HuH-7 (cell line): Measurements from ENCODE around the gene CCDC158.
"Not testable (repeated sequence)": the region's sequence is repeated elsewhere in the genome, so short reads cannot be mapped to it uniquely, and the experiment has no call there.

Experiments
- DNase-seq: peaks from one replicate; pipeline ENCODE4 v3.0.0; 2011; ENCODE audit warnings: low spot score

The CCDC158 gene

GRCh38 chr4:76420762-76421581 is at the start of gene CCDC158:
Gene CCDC158, minus strand, starts transcription at chr4:76421141. Its CDS starts 17,934 bp downstream, at chr4:76403207.
- no peak for DNase-seq

- no peak for DNase-seq
These were observed 49.6 kb upstream of the CCDC158 start for GRCh38 chr4:76470532-76470931.

- DNase-seq: no peak
These were observed 49.1 kb upstream of the CCDC158 start for GRCh38 chr4:76470064-76470463.

- DNase-seq: no peak
These were observed 42.6 kb upstream of the CCDC158 start for GRCh38 chr4:76463568-76463967.

GRCh38 chr4:76459291-76459723 is 38.4 kb upstream of the CCDC158 start:
- no peak for DNase-seq

- no peak for DNase-seq
These were observed 37.9 kb upstream of the CCDC158 start for GRCh38 chr4:76458825-76459224.

GRCh38 chr4:76458297-76458696 is 37.4 kb upstream of the CCDC158 start:
- DNase-seq: no peak

- DNase-seq: no peak
These were observed 36.9 kb upstream of the CCDC158 start for GRCh38 chr4:76457885-76458284.

GRCh38 chr4:76454073-76454472 is 33.1 kb upstream of the CCDC158 start:
- DNase-seq: not testable (repeated sequence)

- no peak for DNase-seq
These were observed 32.3 kb upstream of the CCDC158 start for GRCh38 chr4:76453232-76453631.

GRCh38 chr4:76449833-76450232 is 28.9 kb upstream of the CCDC158 start:
- DNase-seq: peak; percentile 20

- DNase-seq: no peak
These were observed 28.4 kb upstream of the CCDC158 start for GRCh38 chr4:76449362-76449767.

GRCh38 chr4:76448211-76448610 is 27.3 kb upstream of the CCDC158 start:
- DNase-seq: no peak

GRCh38 chr4:76447393-76447851 is 26.5 kb upstream of the CCDC158 start:
- no peak for DNase-seq

GRCh38 chr4:76445911-76446310 is 25.0 kb upstream of the CCDC158 start:
- peak; percentile 37 for DNase-seq

GRCh38 chr4:76443376-76443775 is 22.4 kb upstream of the CCDC158 start:
- DNase-seq: no peak

- no peak for DNase-seq
These were observed 21.9 kb upstream of the CCDC158 start for GRCh38 chr4:76442807-76443206.

GRCh38 chr4:76441881-76442280 is 20.9 kb upstream of the CCDC158 start:
- DNase-seq: no peak

- DNase-seq: no peak
These were observed 18.6 kb upstream of the CCDC158 start for GRCh38 chr4:76439491-76439890.

- no peak for DNase-seq
These were observed 14.8 kb upstream of the CCDC158 start for GRCh38 chr4:76435528-76436319.

- no peak for DNase-seq
These were observed 14.1 kb upstream of the CCDC158 start, which contains the start of gene SHROOM3 for GRCh38 chr4:76434901-76435527. Gene SHROOM3, plus strand, starts transcription at chr4:76435229. Its CDS starts 824 bp downstream, at chr4:76436053.
